ENCODE results near the gene PTPRT. TPM values are rescaled to one million over a fixed set of nuclear protein-coding genes. Genes with fewer than 3 reads are reported as not detected.
"Not testable (repeated sequence)": the region's sequence is repeated elsewhere in the genome, so short reads cannot be mapped to it uniquely, and the experiment has no call there.

PTPRT gene
- total RNA-seq, 1 donor from 2014 or later: not detected

DNA sequence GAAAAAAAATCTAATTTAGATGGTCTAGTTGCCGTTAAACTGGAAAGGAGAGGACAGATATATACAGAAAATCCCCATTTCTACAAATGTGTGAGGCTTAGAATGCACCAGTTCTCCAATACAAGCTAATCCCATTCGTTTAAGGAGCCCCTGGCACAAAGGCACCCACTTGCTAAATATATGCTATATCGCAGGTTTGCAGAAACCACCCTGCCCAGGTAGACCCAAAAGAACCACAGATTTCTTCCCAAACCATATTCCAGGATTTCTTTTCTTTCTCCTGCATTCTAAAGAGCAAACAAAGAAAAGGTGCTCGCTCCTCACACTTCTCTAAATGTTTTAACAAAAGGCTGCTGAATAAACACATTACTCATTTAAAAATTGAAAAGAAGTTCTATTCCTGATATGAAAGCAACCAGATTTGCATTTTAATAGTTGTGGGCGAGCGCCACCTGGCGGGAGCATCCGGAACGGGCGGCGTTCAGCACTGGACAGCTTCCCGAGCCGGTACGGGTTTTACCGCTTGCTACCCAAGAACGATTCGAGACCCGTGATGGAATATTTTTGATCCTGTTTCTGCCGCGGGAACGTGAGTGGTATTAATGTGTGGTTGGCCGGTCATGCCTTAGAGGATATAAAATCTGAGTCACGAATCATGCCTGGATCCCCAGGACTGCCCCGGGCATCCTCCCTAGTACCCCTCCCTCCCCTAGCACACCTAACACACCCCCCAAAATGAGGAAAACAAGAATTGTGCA is 2.1 kb downstream of the PTPRT start:
- DNase-seq (ENCODE audit: low read depth, low spot score): no peak

DNA sequence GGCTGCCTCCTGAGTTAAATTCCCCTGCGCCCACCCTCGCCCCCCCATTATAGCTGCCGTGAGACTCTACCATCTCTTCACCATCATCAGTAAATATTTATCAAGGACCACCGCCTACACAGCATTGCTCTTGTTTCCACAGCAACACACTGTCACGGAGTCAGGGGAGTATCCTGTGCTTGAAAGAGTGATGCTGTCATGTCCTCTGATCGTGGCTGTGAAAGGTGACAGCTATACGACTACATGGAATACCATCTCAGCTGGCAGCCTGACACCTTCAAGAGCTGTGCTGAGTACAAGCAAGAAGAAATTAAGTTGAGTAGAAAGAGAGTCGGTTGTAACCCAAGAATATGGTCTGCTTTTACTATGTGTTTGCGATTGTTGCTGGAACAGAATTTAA is 3.4 kb downstream of the PTPRT start:
- DNase-seq (ENCODE audit: low read depth, low spot score): no peak

DNA sequence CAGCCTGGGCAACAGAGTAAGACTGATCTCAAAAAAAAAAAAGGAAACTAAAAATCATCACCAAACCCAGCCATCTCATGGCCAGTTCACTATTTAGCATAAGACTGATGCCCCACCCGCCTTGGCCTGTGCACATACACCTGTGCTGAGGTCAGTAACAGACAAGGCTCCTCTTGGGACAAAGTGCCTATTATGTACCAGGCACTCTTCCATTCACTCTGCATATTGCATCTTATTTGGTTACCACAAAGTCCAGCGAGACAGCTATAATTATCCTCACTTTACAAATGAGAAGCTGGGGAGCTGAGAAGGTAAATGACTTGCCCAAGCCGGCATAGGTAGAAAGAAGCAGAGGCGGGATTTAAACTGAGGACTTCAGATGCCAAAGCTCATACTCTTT is 3.8 kb downstream of the PTPRT start:
- DNase-seq (ENCODE audit: low read depth, low spot score): no peak

DNA sequence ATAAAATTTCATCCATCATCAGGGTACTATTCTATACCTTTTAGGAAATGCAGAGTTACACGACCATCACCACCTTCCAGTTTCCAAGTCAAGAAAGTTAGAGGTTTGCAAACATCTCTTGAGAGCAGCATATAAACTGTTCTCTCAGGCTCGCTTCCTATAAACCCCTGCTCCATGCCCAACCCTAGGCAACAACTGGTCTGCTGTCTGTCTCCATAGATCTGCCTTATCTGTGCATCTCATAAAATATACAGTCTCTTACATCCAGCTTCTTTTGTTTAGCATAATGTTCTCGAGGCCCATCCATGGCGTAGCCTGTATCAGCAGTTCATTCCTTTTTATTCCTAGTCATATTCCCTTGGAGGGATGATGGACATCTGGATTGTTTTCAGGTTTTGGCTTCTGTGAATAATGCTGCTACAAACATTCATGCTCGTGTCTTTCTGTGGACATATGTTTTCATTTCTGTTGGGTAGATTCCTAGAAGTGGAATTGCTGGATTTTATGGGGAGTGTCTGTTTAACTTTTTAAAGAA is 6.1 kb downstream of the PTPRT start:
- DNase-seq (ENCODE audit: low read depth, low spot score): no peak

DNA sequence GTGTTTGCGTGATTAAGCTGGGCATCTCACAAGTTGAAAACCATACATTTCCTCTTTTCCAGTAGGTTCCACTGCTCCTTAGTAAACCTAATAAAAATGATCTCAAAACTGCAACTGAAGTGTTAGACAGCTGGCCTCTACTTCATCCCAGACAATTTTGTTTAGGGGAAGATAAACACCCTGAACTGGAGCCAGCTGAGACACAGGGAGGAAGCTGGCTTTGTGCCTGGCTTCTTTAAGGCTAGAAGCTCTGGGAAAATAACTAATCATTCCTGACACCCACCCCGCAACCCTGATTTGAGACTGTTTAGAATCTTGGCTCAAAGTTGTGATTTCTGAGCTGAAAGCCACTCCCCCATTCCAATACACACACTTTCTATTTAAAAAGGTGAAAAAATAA is 11.6 kb downstream of the PTPRT start:
- no peak for DNase-seq (ENCODE audit: low read depth, low spot score)

DNA sequence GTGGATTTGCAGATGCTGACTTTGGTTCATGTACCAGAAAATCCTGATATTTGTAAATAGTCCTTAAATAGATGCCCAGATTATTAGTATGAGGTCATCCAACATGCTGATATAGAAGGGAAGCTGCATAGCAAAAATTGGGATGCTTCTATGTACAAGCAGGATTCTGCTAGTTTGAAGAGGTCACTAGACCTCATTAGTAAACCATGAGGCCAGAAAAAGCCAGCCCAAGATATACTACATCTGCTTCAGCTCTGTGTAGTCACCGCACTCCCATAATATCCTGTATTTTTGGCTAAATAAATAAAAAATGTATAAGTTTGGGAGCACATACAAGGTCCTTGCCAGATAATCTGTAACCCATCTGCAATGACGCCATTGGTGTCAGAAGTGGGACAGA is 13.0 kb downstream of the PTPRT start:
- DNase-seq (ENCODE audit: low read depth, low spot score): no peak

DNA sequence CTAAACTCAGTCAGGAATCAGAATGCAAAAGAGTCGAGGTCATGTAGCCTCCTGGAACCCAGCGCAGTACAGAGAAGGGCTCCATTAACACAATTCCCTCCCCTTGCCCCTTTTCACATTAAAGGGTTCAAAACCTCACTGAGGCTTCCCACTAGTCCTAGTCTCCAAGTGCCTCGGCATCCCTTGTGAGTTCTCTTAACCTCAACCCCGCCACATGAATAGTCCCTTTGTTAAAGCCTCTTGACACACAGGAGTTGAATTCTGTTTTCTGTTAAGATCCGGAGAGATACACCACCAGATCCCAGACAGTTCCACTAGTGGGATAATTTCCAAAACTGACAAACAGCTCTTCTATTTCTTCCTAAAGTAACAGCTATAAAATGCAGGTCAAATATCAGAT is 17.8 kb downstream of the PTPRT start:
- DNase-seq (ENCODE audit: low read depth, low spot score): no peak

DNA sequence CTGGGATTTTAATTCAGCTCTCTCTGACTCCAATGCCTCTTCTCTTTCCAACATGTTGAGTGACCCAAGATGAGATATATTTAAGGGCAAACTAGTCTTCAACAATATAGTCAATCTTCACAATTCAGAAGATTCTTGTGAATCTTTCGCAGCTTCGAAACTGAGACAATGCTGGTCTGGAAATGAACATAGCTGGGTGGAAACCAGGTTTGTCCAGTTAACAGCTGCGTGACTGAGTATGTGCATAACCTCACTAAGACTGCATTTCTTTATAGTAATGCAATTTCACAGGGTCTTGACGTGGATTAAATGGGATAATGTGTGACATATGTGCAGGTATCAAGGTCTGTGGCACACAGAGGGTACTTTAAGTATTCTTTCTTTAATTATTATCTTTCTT is 18.9 kb downstream of the PTPRT start:
- no peak for DNase-seq (ENCODE audit: low read depth, low spot score)

DNA sequence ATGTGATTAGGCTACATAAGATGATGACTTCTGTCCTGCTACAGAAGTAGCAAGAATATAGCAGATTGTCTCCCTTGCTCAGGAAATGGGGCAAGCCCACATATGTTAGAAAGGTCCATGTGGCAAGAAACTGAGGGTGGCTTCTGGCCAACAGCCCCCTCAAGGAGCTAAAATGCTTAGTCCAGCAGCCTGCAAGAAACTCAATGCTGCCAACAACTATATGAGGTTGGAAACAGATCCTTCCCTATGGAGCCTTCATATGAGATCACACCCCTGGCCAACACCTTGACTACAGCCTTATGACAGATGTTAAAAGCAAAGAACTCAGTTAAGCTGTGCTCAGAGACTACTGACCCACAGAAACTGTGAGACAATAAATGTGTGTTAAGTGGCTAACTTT is 22.1 kb downstream of the PTPRT start:
- DNase-seq (ENCODE audit: low read depth, low spot score): no peak

DNA sequence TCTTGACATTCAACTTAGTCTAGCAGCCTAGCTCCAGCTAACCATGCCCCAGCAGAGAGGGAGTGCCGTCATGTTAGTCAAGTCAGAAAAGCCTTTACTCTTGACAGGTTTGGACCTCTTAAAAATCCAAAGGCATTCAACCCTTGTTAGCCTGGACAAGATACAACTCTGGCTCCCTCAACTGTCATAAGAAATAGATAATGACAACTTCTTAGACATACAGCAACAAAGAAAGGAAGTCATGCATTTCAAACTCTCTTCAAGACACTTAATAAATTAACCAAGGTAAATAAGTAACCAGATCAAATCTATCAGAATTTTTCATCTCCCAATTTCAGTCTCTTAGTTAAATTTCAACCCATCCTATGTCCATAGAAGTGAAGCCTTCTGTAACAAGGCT is 22.7 kb downstream of the PTPRT start:
- no peak for DNase-seq (ENCODE audit: low read depth, low spot score)

DNA sequence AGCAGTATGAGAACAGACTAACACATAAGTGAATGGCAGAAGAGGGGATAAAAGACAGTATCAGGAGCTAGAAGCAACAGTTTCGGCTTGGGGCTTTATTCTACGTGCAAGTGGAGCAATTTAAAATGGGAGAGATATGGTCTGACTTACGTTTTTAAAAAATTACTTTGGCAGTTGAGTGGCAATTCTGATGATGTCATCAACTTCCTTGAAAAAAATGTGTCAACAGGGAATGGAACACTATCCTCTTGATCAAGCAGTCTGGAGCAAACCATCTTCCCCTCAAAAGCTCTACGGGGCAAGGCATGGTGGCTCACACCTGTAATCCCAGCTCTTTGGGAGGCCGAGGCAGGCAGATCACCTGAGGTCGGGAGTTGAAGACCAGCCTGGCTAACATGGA is 24.1 kb downstream of the PTPRT start:
- DNase-seq (ENCODE audit: low read depth, low spot score): no peak

DNA sequence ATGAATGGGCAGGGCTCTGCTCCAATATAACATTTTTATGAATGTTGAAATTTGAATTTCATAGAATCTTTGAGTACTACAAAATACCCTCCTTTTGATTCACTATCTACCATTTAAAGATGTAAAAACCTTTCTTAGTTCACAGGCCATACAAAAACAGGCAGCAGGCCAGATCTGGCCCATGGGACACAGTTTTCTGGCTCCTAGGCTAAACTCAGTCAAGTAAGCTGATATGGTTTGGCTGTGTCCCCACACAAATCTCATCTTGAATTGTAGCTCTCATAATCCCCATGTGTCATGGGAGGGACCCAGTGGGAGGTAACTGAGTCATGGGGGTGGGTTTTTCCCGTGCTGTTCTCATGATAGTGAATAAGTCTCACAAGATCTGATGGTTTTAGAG is 25.0 kb downstream of the PTPRT start:
- not testable (repeated sequence) for DNase-seq (ENCODE audit: low read depth, low spot score)

DNA sequence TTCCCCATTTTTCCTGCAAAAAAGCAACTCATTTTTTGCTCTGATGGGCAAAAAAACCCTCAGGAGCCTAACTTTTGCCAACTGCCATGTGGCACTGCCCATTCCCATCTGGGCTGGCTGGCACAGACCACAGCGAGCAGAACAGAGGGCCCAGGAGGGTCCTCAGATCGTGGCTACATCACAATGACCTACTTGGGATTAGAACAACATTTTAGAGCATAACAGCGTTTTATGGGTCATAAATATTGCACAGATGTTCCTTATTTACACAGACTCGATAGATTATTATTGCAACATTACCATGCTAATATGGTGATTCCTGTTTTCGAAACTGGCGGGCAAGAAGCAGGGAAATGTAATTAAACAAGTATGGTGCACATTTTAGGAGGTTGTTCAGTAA is 28.0 kb downstream of the PTPRT start:
- DNase-seq (ENCODE audit: low read depth, low spot score): no peak

DNA sequence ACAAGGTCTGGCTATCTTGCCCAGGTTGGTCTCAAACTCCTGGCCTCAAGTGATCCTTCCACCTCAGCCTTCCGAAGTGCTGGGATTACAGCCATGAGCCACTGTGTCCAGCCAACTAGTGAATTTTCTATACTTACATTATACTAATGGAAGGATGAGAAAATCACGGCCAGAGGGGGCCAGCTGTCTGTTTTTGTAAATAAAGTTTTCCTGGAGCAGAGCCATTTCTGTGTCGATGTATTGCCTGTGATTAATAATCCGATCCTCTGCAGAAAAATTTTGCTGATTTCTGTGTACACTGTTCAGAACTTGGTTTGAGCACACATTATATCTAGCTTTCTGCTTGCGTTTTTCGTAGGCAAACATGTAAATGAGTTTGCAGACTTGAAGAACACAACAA is 28.8 kb downstream of the PTPRT start:
- no peak for DNase-seq (ENCODE audit: low read depth, low spot score)

DNA sequence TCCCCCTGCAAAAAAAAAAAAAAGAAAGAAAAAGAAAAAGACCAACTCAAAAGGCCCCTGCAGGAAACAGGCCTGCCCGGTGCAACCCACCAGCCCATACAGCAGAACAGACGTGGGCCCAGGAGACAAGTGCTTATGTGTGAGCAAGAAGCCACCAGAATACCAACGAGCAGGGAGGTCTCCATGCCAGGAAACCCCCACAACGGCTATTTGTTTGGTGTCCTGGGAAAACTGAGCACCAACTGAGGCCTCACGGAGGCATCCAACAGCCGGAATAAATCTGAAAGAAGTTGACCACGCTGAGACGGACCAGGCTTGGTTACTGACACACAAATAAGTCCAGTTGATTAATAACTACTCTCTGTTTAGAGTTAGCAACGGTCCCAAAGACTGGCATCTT is 29.7 kb downstream of the PTPRT start:
- DNase-seq (ENCODE audit: low read depth, low spot score): no peak

DNA sequence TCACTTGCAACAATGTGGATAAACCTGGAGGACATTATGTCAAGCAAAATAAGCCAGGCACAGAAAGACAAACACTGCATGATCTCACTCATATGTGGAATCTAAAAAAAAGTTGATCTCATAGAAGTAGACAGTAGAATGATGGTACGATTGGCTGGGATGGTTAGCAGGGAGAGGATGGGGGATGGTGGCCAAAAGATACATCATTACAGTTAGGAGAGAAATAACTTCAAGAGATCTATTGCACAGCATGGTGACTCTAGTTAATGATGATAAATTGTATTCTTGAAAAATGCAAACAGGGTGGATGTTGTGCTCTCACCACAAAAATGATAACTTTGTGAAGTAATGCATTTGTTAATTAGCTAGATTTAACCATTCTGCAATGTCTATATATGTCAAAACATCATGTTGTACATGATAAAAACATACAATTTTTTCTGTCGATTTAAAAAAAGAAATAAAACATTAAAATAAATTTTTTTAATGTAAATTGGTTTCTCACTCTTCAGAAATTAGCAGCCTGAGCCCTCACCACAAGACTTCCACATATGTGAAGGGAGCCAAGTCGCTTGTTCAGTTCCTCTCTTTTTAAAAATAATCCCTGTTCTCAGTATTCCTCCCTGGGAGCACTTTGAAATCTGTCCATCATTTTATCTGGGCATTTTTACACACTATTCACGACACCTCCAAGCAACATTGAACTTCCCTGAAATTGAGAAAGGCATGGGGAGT is 34.2 kb downstream of the PTPRT start:
- no peak for DNase-seq (ENCODE audit: low read depth, low spot score)

DNA sequence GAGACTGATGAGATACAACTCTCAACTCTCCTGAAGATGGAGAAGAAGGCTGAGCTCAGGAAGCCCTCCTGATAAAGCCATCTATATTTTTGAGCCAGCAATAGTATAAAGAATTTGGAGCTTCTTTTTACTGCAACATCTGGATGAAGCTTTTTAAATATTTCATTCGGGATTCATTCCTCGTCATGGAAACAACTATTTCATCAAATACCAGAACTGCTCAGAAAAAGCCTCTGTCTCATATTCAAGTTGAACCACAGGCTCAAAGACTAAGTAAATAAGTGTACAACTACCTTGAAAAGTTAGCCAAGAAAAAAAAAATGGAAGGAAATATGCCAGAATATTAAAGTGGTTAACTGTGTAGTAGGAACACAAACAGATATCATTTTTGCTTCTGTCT is 37.8 kb downstream of the PTPRT start:
- DNase-seq (ENCODE audit: low read depth, low spot score): no peak

DNA sequence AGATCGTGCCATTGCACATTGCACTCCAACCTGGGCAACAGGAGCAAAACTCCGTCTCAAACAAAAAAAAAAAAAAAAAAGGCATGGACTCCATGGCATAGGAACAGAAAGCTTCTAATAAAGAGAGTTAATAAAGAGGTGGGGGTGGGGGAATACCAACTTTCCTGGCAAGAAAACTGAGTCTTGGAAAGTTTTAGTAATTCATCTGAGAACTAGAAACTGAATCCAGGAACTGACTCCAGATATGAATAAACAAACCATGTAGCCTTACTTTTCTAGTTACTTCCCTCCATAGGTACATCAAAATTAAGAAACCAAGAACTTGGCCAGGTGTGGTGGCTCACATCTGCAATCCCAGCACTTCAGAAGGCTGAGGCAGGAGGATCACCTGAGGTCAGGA is 38.5 kb downstream of the PTPRT start:
- DNase-seq (ENCODE audit: low read depth, low spot score): no peak

DNA sequence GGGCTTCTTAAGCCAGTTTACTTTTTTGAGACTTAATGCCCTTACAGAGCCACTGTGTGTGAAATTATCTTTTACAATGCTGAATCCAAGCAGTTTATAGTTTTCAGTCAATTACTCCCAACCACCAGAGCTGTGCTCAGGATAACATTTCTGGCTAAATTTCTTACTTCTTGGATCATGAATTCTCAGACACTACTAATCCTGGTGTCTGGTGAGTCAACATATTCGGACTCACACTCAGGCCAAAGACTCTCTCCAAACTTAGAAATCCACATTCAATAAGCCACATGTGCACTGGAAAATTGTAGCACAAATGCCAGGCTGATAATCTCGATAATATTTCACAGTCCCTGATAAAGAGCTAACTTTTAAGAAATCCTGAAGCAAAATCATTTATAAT is 49.0 kb downstream of the PTPRT start:
- DNase-seq (ENCODE audit: low read depth, low spot score): no peak

DNA sequence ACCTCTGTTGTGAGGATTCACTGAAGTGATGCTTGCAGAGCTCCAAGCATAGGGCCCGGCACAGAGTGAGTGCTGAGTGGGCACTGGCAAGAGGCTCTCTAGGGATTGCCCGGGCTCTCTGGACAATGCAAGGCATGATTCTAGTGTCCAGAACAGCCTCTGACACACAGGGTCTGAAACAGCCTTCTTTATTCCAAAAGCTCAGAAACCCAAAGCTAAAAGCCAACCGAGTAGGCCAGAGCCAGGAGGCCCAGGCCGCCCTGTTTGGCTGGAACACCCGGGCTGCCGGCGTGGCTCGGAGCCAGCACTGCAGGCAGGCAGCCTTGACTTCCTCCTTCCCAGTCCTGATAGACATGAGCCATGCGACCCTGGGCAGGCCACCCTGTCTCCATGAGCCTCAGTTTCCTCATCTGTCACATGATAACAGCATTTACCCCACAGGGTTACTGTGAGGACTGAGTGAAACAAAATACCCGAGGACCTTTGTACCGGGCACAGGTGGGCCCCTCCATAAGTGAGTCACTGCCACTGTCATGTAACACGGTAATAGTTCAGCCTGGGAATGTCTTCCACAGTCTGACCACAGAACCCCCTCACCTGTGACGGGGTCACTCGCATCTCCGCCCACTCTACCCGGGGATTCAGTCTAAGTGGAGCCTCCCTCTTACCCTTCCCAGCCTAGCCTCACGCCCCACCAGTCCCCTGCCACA is 51.5 kb downstream of the PTPRT start:
- no peak for DNase-seq (ENCODE audit: low read depth, low spot score)

DNA sequence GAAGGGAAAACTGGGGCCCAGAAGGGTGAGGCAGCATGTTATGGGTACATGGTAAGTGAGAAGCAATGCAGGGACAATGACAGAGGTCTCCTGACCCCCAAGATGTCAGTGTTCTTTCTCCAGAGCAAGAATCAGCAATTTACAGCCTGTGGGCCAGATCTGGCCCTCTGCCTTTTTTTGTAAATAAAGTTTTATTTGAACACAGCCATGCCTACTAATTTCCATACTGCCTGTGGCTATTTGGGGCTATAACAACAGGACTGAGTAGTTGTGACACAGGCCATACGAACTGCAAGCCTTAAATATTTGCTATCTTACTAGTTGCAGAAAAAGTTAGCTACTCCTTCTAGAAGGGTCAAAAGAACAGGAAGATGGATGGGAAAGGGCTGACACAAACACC is 52.5 kb downstream of the PTPRT start:
- no peak for DNase-seq (ENCODE audit: low read depth, low spot score)

DNA sequence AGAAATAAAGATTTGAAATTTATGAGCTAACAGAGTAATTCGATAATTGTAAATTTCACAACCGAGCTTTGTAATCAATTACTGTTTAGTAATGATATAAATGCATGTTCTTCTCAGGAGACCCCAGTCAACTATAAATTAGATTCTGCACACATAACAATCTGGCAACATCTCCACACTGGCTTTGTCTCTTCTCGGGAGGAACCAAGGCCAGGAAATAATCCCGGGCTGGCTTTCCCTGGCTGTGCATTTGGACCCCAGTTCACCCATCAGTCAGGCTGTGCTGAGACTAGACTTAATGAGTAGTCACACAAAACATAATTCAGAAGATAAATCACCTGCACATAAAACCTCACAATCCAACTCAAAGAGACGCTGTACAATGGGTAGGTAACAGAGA is 65.5 kb downstream of the PTPRT start:
- DNase-seq (ENCODE audit: low read depth, low spot score): no peak

All from pulmonary artery endothelial cell (primary cell).